GF-D8 (cell line): ENCODE results near the gene ECM2.
"Not testable (repeated sequence)": the region's sequence is repeated elsewhere in the genome, so short reads cannot be mapped to it uniquely, and the experiment has no call there.

Source experiments
- DNase-seq: peaks from one replicate; lab custom pipeline; 2025; lab: John Stamatoyannopoulos, UW

The ECM2 gene

GRCh38 chr9:92535940-92536850, at the start of gene ECM2:
TSS of gene ECM2 (minus strand) at chr9:92535990. CDS start at chr9:92522866, 13,124 bp downstream.
- no peak for DNase-seq

DNA sequence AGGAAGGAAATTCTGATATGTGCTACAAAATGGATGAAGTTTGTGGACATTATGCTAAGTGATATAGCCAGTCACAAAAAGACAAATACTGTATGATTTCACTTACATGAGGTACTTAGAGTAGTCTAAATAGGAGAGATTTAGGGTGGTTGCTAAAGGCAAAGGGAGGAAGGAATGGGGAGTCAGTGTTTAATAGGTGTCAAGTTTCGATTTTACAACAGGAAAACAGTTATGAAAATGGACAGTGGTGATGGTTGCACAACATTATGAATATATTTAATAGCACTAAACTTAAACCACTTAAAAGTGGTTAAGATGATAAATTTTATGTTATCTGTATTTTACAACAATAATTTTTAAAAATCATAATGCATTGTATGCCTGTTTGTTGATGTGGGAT, 40.4 kb upstream of the ECM2 start:
- no peak for DNase-seq

DNA sequence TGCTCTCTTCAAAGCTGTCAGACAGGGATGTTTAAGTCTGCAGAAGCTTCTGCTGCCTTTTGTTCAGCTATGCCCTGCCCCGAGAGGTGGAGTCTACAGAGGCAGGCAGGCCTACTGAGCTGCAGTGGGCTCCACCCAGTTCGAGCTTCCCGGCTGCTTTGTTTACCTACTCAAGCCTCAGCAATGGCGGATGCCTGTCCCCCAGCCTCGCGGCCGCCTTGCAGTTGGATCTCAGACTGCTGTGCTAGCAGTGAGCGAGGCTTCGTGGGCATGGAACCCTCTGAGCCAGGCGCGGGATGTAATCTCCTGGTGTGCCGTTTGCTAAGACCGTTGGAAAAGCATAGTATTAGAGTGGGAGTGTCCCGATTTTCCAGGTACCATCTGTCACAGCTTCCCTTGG, 37.8 kb upstream of the ECM2 start:
- DNase-seq, result not testable (repeated sequence)

GRCh38 chr9:92571871-92572270, 36.1 kb upstream of the ECM2 start:
- not testable (repeated sequence) for DNase-seq

GRCh38 chr9:92564982-92565381, 29.2 kb upstream of the ECM2 start:
- no peak for DNase-seq

DNA sequence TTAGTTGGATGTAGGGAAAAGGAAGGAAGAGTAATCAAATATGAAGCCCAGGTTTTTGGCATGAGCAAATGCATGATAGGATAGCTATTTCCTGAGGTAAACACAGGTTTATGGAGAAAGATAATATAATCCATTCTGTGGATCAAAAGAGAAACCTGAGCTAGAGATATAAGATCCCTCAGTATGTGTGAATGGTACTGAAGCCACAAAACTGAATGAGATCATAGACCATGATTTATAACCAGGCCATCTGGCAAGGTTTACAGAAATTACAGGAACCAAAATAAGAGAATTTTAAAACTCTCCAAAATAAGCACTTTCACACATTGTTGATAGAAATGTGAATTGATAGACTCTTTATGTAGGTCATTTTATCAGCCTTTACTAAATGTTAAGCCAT, 28.7 kb upstream of the ECM2 start:
- no peak for DNase-seq

GRCh38 chr9:92563116-92564100, 27.6 kb upstream of the ECM2 start:
- no peak for DNase-seq

DNA sequence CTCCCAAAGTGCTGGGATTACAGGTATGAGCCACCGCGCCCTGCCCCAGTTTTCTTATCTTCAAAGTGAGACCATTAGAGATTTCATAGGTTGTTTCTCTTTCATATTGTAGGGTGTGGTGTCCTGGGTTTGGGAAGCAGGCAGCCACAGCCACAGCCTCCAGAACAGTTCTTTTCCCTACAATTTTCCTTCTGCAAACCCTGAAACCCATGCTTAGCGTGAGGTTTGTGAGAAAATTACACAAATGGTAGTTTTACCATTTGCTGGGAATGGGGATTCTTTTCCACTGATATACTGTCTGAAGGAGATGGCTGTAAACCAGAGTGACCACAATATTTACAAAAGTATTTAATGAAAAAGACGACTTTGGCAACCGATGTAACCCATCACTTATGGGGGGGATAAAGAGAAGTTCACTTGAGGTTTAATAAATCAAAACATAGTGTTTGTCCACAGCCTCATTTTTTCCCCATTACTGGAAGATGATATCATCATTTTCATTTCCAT, 26.7 kb upstream of the ECM2 start:
- DNase-seq, result no peak

- no peak for DNase-seq
Measured at GRCh38 chr9:92561374-92562330, 25.9 kb upstream of the ECM2 start.

DNA sequence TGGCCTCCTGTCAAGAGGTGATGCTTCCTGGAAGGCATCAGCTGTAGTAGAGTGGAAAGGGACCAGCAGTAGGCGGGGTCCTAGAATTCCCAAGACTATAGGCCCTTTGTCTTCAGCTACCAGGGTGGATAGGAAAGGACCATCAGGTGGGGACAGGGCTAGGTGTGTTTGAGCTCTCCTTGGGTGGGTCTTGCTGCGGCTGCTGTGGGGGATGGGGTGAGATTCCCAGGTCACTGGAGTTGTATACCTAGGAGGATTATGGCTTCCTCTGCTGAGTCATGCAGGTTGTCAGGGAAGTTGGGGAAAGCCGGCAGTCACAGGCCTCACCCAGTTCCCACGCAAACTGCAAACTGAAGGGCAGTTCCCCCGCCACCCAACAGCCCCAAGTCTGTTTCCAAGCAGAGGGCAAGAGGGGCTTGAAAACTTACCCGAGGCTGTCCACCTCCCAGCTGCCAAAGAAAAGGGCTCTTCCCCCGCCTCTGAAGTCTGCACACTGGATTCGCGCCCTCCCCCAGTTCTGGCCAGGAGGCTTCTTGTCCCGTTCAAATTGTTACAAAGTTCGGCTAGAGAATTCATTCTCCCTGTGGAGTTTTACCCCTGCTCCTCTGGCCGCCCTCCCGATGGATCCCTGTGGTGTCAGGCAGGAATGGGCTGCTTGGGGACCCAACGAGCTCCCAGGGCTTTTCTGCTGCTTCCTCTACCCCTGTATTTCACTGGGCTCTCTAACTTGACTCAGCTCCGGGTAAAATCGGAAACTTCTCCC, 23.0 kb upstream of the ECM2 start:
- no peak for DNase-seq

DNA sequence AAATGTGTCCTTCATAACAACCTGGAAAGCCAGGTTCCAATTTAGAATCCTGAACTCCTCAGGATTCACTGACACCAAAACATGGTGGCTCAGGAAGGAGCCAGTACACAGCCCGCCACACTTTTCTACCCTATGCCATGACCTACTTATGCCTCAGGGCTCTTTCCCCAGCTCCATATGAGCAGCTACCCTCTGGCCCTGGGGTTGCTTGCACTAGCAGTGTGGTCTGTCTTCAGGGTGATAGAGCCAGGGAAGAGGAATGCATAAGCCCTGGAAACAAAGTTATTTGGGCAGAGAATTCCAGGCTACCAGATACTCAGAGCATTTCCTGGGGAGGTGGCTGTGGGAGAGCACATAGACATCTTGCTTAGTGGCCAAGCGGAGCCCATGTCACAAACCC, 15.0 kb upstream of the ECM2 start:
- DNase-seq, result no peak

DNA sequence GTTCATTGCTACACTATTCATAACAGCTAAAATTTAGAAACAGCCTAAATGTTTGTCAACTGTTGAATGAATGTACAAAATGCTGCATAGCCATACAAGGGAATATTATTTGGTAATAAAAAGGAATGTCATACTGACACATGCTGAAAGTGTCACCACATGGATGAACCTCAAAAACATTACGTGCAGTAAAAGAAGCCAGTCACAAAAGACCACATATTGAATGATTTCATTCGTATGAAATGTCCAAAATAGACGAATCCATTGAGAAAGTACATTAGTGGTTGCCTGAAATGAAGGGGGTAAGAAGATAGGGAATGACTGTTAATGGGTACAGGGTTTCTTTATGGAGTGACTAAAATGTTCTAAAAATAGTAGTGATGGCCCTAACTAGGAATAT, 11.6 kb upstream of the ECM2 start:
- DNase-seq, result no peak

GRCh38 chr9:92545002-92545510, 9.3 kb upstream of the ECM2 start:
- no peak for DNase-seq

GRCh38 chr9:92543972-92544371, 8.2 kb upstream of the ECM2 start:
- DNase-seq, result no peak

- DNase-seq, result no peak
Measured at GRCh38 chr9:92538541-92538940, 2.8 kb upstream of the ECM2 start.

GRCh38 chr9:92534674-92535073, 1.1 kb downstream of the ECM2 start:
- no peak for DNase-seq

- DNase-seq, result no peak
Measured at GRCh38 chr9:92534204-92534603, 1.6 kb downstream of the ECM2 start.

- DNase-seq, result no peak
Measured at GRCh38 chr9:92530893-92531292, 4.9 kb downstream of the ECM2 start.

- DNase-seq, result no peak
Measured at GRCh38 chr9:92529124-92529523, 6.7 kb downstream of the ECM2 start.

DNA sequence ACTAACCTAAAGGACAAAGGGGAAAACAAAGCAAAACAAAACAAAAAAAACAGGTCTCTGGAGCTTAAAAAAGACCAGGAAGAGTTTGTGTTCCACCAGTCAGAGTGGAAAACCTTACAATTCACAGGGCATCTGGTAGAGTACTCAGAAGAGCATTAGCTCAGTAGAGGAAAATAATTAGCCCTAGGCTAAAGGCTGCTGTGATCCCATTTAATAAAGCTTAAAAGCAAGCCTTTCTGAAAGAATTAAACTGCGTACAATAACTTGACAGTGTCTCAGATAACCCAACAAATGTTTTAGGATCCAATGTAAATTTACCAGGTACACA, 7.3 kb downstream of the ECM2 start:
- no peak for DNase-seq
